NOMO-1 treated with DMSO at 0.1 percent for 48 hours (cell line): ENCODE measurements around the gene TFB2M.

Experiments used
- DNase-seq: peaks from one replicate; lab custom pipeline; 2025; ENCODE audit not compliant: unreplicated experiment; lab: John Stamatoyannopoulos, UW

TFB2M gene

GRCh38 chr1:246516126-246516525 is 49.9 kb downstream of the TFB2M start:
- DNase-seq: no peak

GRCh38 chr1:246515390-246516005 is 50.6 kb downstream of the TFB2M start:
- DNase-seq: no peak

GRCh38 chr1:246513619-246514343 is 52.3 kb downstream of the TFB2M start:
- no peak for DNase-seq

- no peak for DNase-seq
These were observed 53.0 kb downstream of the TFB2M start for GRCh38 chr1:246513041-246513440.

GRCh38 chr1:246512635-246513034 is 53.4 kb downstream of the TFB2M start:
- DNase-seq: no peak

- no peak for DNase-seq
These were observed 53.8 kb downstream of the TFB2M start for GRCh38 chr1:246512230-246512629.

GRCh38 chr1:246511203-246511602 is 54.9 kb downstream of the TFB2M start:
- DNase-seq: no peak

- DNase-seq: no peak
These were observed 55.7 kb downstream of the TFB2M start for GRCh38 chr1:246510147-246511030.

- no peak for DNase-seq
These were observed 57.0 kb downstream of the TFB2M start for GRCh38 chr1:246508897-246509688.

- DNase-seq: peak; percentile 50
These were observed 59.2 kb downstream of the TFB2M start, which contains the start of gene SMYD3 for GRCh38 chr1:246506674-246507481. SMYD3 (minus strand) TSS chr1:246507279.

- no peak for DNase-seq
These were observed 59.7 kb downstream of the TFB2M start for GRCh38 chr1:246506367-246506673.

GRCh38 chr1:246503341-246503740 is 62.7 kb downstream of the TFB2M start:
- no peak for DNase-seq

- DNase-seq: peak; percentile 75
These were observed 68.6 kb downstream of the TFB2M start for GRCh38 chr1:246497331-246497915.

- DNase-seq: peak; percentile 46
These were observed 73.3 kb downstream of the TFB2M start for GRCh38 chr1:246492611-246493245.

GRCh38 chr1:246491551-246492053 is 74.5 kb downstream of the TFB2M start:
- DNase-seq: no peak
